Effector memory CD4-positive, alpha-beta T cell (primary cell): ENCODE results near the gene COMMD9.

Experiments
- DNase-seq, 3 donors: peaks; one replicate each; pipeline ENCODE4 v3.0.0-alpha.2; 2020
- H3K27ac ChIP-seq: 2 replicates; pipeline ENCODE4 v1.7.0; 2013; ENCODE audit warnings: mild to moderate bottlenecking, low read length, moderate library complexity; ENCODE audit not compliant: insufficient read depth, poor library complexity, severe bottlenecking
- H3K27me3 ChIP-seq: replicated peaks from 2 replicates; pipeline ENCODE4 v1.7.0; 2013; ENCODE audit warnings: mild to moderate bottlenecking, low read length; ENCODE audit not compliant: insufficient read depth, control insufficient read depth, poor library complexity, severe bottlenecking
- H3K36me3 ChIP-seq: 2 replicates; pipeline ENCODE4 v1.7.0; 2013; ENCODE audit warnings: mild to moderate bottlenecking, low read length, moderate library complexity; ENCODE audit not compliant: control insufficient read depth, insufficient read depth
- H3K4me1 ChIP-seq: 2 replicates; pipeline ENCODE4 v1.7.0; 2013; ENCODE audit warnings: low read length, mild to moderate bottlenecking; ENCODE audit not compliant: control insufficient read depth, insufficient read depth, poor library complexity, severe bottlenecking
- H3K4me3 ChIP-seq: 2 replicates; pipeline ENCODE4 v1.7.0; 2013; ENCODE audit warnings: low read length, low read depth, mild to moderate bottlenecking; ENCODE audit not compliant: insufficient read depth, poor library complexity, severe bottlenecking
- H3K9me3 ChIP-seq: 2 replicates; pipeline ENCODE4 v1.7.0; 2013; ENCODE audit warnings: mild to moderate bottlenecking, low read length, moderate library complexity; ENCODE audit not compliant: control insufficient read depth

Gene COMMD9

DNA sequence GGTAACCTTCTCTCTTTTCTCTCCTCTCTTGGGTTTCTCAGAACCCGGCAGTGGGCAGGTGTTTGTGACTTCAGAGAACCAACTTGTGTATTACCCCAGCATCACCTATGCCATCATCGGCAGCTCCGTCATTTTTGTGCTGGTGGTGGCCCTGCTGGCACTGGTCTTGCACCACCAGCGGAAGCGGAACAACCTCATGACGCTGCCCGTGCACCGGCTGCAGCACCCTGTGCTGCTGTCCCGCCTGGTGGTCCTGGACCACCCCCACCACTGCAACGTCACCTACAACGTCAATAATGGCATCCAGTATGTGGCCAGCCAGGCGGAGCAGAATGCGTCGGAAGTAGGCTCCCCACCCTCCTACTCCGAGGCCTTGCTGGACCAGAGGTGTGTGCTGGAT is 62.2 kb downstream of the COMMD9 start:
- Histone ChIP-seq H3K27ac (no peak overlapping the region), H3K27me3 (no peaks in the 10 kb centered on the region), H3K36me3 (no peaks in the 10 kb centered on the region), H3K9me3 (no peaks in the 10 kb centered on the region), H3K4me1 (no peaks in the 10 kb centered on the region), H3K4me3 (no peak overlapping the region)
- no peak for DNase-seq

DNA sequence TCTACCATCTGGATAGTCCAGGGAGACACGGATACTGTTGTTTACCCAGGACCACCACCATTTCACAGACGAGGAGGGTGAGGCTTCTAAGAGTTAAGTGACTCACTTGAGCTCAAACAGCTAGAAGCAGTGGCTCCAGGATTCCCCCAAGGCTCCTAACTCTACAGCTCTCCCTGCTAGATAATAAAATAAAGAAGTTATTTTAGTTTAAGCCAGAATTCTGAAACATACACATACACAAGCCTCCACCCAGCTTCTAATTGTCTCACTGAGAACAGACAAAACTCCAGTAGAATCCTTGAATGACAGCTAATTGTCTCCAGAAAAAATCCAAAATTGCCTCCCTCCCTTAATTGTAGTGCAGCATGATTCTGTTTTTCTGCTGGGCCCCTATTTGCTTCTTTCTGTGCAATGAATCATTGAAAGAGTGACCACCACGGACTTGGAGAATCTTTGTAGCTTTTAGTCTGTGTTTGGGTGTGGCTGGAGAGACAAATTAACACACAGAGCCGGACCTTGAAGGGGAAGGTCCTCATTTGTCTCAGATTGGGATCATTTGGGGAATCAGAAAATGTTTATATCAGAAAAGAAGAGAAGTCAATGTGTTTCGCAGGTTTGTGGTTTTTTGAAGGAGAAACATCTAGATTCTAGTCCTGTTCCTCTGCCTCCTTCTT is 64.9 kb downstream of the COMMD9 start:
- Histone ChIP-seq H3K27ac (no peak overlapping the region), H3K4me3 (no peak overlapping the region), H3K4me1 (no peaks in the 10 kb centered on the region), H3K9me3 (peaks cover 8% of the 10 kb centered on the region), H3K36me3 (no peaks in the 10 kb centered on the region), H3K27me3 (no peaks in the 10 kb centered on the region)
- DNase-seq: no peak

DNA sequence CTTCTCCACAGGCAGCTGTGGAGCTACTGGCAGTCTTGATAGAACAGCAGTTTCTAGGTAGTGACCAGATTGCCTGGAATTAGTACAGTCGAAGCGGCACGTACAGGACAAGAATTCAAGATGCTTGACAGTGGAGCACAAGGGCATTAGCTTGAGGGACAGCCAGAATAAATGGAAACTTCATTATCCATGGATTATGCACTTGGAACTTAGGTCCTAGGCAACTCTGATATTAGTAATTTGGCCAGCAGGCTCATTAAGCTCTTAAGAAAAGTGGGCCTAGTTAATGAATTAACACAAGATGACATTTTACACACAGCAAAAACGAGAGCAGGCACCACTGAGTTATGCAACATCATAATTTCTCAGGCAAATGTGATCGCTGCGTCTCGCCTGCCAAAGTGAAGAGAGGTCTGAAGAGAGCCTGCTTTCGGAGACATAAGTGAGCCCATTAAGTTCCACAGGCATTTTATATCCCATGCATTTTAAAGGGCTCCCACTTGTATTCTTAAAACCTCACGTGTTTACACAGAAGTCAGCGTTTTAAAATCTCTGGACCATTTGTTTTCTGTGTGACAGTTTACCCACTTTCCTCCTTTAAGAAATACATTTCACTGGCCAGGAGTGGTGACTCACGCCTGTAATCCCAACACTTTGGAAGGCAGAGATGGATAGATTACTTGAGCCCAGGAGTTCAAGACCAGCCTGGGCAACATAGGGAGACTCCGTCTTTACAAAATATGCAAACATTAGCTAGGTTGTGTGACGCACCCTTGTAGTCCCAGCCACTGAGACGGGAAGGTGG is 66.2 kb downstream of the COMMD9 start:
- DNase-seq: no peak
- H3K9me3 ChIP-seq: peaks cover 8% of the 10 kb centered on the region
- no peaks in the 10 kb centered on the region for H3K27me3 ChIP-seq
- H3K36me3 ChIP-seq: no peaks in the 10 kb centered on the region
- no peak overlapping the region for H3K4me3 ChIP-seq
- H3K4me1 ChIP-seq: no peaks in the 10 kb centered on the region
- H3K27ac ChIP-seq: no peak overlapping the region
